ENCODE measurements around the gene NME7.

DNA sequence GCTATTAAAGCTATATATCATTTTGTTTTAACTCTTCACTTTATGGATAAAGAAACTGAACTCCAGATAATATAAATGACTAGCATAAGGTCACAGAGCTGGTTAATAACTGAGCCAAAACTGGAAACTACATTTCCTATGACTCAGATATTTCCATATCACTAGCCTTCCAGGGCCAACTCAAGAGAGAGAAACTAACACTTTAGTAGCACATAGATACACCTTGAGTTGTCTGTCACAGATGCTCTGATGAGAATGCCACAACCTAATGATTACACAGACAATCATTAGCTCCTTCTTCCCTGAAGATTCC lies 40.7 kb downstream of the NME7 start:
- TF ChIP-seq, protein P1, sequence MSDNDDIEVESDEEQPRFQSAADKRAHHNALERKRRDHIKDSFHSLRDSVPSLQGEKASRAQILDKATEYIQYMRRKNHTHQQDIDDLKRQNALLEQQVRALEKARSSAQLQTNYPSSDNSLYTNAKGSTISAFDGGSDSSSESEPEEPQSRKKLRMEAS (CRISPR knock-in tag; IDR thresholded peaks at IDR 0.05), result no peak
- TF ChIP-seq NR2C2 (CRISPR knock-in tag; IDR thresholded peaks at IDR 0.05), result no peak
- TF ChIP-seq CREB1 (CRISPR knock-in tag; IDR thresholded peaks at IDR 0.05), result no peak
- TF ChIP-seq, protein P2, sequence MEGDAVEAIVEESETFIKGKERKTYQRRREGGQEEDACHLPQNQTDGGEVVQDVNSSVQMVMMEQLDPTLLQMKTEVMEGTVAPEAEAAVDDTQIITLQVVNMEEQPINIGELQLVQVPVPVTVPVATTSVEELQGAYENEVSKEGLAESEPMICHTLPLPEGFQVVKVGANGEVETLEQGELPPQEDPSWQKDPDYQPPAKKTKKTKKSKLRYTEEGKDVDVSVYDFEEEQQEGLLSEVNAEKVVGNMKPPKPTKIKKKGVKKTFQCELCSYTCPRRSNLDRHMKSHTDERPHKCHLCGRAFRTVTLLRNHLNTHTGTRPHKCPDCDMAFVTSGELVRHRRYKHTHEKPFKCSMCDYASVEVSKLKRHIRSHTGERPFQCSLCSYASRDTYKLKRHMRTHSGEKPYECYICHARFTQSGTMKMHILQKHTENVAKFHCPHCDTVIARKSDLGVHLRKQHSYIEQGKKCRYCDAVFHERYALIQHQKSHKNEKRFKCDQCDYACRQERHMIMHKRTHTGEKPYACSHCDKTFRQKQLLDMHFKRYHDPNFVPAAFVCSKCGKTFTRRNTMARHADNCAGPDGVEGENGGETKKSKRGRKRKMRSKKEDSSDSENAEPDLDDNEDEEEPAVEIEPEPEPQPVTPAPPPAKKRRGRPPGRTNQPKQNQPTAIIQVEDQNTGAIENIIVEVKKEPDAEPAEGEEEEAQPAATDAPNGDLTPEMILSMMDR (IDR thresholded peaks at IDR 0.05), result no peak
- TF ChIP-seq, protein P3, sequence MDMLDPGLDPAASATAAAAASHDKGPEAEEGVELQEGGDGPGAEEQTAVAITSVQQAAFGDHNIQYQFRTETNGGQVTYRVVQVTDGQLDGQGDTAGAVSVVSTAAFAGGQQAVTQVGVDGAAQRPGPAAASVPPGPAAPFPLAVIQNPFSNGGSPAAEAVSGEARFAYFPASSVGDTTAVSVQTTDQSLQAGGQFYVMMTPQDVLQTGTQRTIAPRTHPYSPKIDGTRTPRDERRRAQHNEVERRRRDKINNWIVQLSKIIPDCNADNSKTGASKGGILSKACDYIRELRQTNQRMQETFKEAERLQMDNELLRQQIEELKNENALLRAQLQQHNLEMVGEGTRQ (CRISPR knock-in tag; IDR thresholded peaks at IDR 0.05), result no peak

All from WTC11 (cell line).